ENCODE data around the gene C19orf73.

C19orf73 gene

DNA sequence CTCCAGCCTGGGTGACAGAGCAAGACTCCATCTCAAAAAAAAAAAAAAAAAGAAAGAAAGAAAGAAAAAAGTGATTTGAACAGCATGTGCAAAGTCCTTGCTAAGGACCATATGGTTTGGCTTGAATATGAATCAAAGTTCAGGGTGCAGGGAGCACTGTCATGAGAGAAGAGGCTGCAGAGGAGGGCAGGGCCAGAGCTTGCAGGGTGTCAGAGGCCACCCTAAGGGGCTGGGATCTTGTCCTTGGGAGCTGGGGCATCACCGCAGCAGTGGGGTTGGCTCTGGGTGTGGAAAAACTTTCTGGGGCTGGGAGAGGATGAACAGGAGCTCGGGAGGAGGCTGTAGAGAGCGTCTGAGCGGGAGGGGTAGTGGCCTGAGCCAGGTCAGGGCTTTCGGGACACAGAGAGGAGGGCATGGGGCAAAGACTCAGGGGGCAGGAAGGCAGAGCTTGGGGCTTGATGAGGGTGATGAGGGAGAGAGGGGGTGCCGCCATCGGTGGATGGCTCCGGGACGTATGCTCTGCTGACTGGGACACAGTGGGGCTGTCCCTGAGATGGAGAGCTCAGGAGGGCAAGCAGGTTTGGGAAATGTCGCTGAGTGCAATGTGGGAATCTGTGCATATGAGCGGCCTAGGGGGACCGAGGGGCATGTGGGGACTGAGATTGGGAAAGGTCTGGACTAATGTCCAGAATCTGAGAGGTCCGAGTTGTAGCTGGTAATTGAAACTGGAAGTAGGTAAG lies 41.7 kb upstream of the C19orf73 start:
- no peak overlapping the region for H3K4me3 ChIP-seq (ENCODE audit: insufficient read length, low read depth)
- no peak for DNase-seq (ENCODE audit: low read depth, low spot score)
- no peak overlapping the region for H3K9ac ChIP-seq (ENCODE audit: insufficient read length, low read depth)
- H3K27me3 ChIP-seq (ENCODE audit: insufficient read depth, insufficient read length) = peaks cover 3% of the 10 kb centered on the region
- peaks cover 7% of the 10 kb centered on the region for H3K4me1 ChIP-seq (ENCODE audit: insufficient read depth, insufficient read length)
- no peaks in the 10 kb centered on the region for H3K36me3 ChIP-seq (ENCODE audit: insufficient read depth, insufficient read length, low read length)
- H3K9me3 ChIP-seq (ENCODE audit: insufficient read depth, low read length) = no peaks in the 10 kb centered on the region
- TF ChIP-seq SUZ12 (IDR thresholded peaks at IDR 0.05; ENCODE audit: extremely low read depth, insufficient read depth, insufficient read length) = no peak
- no peak for TF ChIP-seq YY1 (IDR thresholded peaks at IDR 0.05; ENCODE audit: insufficient read depth, insufficient read length)
- no peak for TF ChIP-seq ZNF274 (IDR thresholded peaks at IDR 0.05; ENCODE audit: low read depth, low read length)

DNA sequence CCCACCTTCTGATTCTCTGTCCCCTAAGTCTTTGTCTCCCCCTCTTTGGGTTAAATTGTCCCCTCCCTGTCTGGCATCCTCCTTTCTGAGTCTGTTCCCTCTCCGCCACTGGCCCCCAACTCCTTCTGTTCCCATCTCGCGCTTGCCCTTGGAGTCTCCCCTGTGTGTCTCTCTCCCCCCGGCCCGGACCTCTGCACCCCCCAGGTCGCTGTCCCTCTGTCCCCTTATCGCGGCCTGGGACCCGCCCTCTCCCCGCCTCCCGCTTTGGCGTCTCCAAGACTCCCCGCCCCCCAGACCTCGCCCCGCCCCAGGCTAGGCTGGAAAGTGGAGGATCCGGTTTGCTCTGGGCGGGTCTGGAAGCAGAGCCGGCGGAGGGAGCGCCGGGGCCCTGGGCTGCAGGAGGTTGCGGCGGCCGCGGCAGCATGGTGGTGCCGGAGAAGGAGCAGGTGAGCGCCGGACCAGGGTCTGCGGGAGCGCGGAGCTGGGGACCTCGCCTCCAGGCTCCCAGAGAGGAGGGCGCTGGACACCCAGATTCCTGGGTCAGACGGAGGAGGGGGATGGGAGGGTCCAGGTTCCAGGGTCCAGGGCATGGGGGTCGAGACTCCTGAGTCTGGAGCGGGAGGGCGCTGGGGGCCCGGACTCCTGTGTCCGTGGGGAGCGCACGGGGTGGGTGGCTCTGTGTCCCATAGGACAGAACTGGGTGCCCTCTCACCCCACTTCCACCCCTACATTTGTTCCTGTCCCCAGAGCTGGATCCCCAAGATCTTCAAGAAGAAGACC lies 38.7 kb upstream of the C19orf73 start, which contains the start of gene TRPM4:
Gene TRPM4, plus strand, starts transcription at position 348 of the 780 bp plus-strand sequence. Its CDS starts 75 bp downstream, at position 423.
- peak within 1 kb of the TSS; percentile 82 for H3K9ac ChIP-seq (ENCODE audit: insufficient read length, low read depth)
- peak; percentile 57 for DNase-seq (ENCODE audit: low read depth, low spot score)
- no peaks in the 10 kb centered on the region for H3K36me3 ChIP-seq (ENCODE audit: insufficient read depth, insufficient read length, low read length)
- no peak for TF ChIP-seq YY1 (IDR thresholded peaks at IDR 0.05; ENCODE audit: insufficient read depth, insufficient read length)
- TF ChIP-seq SUZ12 (IDR thresholded peaks at IDR 0.05; ENCODE audit: extremely low read depth, insufficient read depth, insufficient read length) = no peak
- no peak for TF ChIP-seq ZNF274 (IDR thresholded peaks at IDR 0.05; ENCODE audit: low read depth, low read length)
- H3K27me3 ChIP-seq (ENCODE audit: insufficient read depth, insufficient read length) = peaks cover 22% of the 10 kb centered on the region
- peaks cover 6% of the 10 kb centered on the region for H3K4me1 ChIP-seq (ENCODE audit: insufficient read depth, insufficient read length)
- H3K9me3 ChIP-seq (ENCODE audit: insufficient read depth, low read length) = no peaks in the 10 kb centered on the region
- peak within 1 kb of the TSS; percentile 68 for H3K4me3 ChIP-seq (ENCODE audit: insufficient read length, low read depth)

DNA sequence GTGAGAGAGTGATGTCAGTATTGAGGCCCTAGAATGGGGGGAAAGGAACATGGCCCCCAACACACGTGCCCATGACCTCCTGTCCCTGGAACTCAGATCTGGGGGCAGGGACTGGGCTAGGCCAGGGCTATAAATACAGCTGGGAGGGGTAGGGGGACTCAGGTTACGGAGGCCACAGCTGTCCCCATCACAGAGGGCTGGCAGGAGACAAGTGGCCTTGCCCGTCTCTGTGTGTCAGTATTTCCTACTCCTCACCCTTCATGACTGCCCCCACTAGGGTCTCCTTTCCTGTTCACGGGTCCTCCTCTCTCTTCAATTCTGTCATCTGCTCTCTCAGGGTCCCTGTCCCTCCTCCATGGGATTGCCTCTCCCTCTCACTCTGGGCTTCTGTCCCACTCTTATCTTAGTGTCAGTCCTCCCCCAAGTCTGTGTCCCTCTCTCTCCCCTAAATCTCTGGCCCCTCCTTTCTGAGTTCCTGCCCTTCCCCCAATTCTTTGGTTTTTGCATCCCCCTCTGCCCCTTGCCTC lies 36.9 kb upstream of the C19orf73 start:
- H3K4me3 ChIP-seq (ENCODE audit: insufficient read length, low read depth) = no peak overlapping the region
- no peaks in the 10 kb centered on the region for H3K36me3 ChIP-seq (ENCODE audit: insufficient read depth, insufficient read length, low read length)
- TF ChIP-seq YY1 (IDR thresholded peaks at IDR 0.05; ENCODE audit: insufficient read depth, insufficient read length) (no peak), SUZ12 (IDR thresholded peaks at IDR 0.05; ENCODE audit: extremely low read depth, insufficient read depth, insufficient read length) (no peak), ZNF274 (IDR thresholded peaks at IDR 0.05; ENCODE audit: low read depth, low read length) (no peak)
- H3K27me3 ChIP-seq (ENCODE audit: insufficient read depth, insufficient read length) = peaks cover 22% of the 10 kb centered on the region
- DNase-seq (ENCODE audit: low read depth, low spot score) = no peak
- no peak overlapping the region for H3K9ac ChIP-seq (ENCODE audit: insufficient read length, low read depth)
- H3K4me1 ChIP-seq (ENCODE audit: insufficient read depth, insufficient read length) = peaks cover 6% of the 10 kb centered on the region
- no peaks in the 10 kb centered on the region for H3K9me3 ChIP-seq (ENCODE audit: insufficient read depth, low read length)

GRCh38 chr19:49155005-49155819 lies 36.3 kb upstream of the C19orf73 start, which contains the start of gene HRC:
TSS of gene HRC (minus strand) at chr19:49155396. CDS start at chr19:49155237, 159 bp downstream.
- Histone ChIP-seq H3K27me3 (ENCODE audit: insufficient read depth, insufficient read length) (peaks cover 22% of the 10 kb centered on the region), H3K4me1 (ENCODE audit: insufficient read depth, insufficient read length) (peaks cover 6% of the 10 kb centered on the region), H3K9me3 (ENCODE audit: insufficient read depth, low read length) (no peaks in the 10 kb centered on the region), H3K9ac (ENCODE audit: insufficient read length, low read depth) (no peak within 1 kb of the TSS), H3K4me3 (ENCODE audit: insufficient read length, low read depth) (no peak within 1 kb of the TSS), H3K36me3 (ENCODE audit: insufficient read depth, insufficient read length, low read length) (no peaks in the 10 kb centered on the region)
- no peak for DNase-seq (ENCODE audit: low read depth, low spot score)
- no peak for TF ChIP-seq YY1 (IDR thresholded peaks at IDR 0.05; ENCODE audit: insufficient read depth, insufficient read length)
- no peak for TF ChIP-seq ZNF274 (IDR thresholded peaks at IDR 0.05; ENCODE audit: low read depth, low read length)
- no peak for TF ChIP-seq SUZ12 (IDR thresholded peaks at IDR 0.05; ENCODE audit: extremely low read depth, insufficient read depth, insufficient read length)

GRCh38 chr19:49154279-49154678 lies 35.3 kb upstream of the C19orf73 start:
- DNase-seq (ENCODE audit: low read depth, low spot score) = no peak
- H3K9ac ChIP-seq (ENCODE audit: insufficient read length, low read depth) = no peak overlapping the region
- no peak overlapping the region for H3K4me3 ChIP-seq (ENCODE audit: insufficient read length, low read depth)
- no peaks in the 10 kb centered on the region for H3K9me3 ChIP-seq (ENCODE audit: insufficient read depth, low read length)
- peaks cover 9% of the 10 kb centered on the region for H3K4me1 ChIP-seq (ENCODE audit: insufficient read depth, insufficient read length)
- no peaks in the 10 kb centered on the region for H3K36me3 ChIP-seq (ENCODE audit: insufficient read depth, insufficient read length, low read length)
- H3K27me3 ChIP-seq (ENCODE audit: insufficient read depth, insufficient read length) = peaks cover 22% of the 10 kb centered on the region
- TF ChIP-seq YY1 (IDR thresholded peaks at IDR 0.05; ENCODE audit: insufficient read depth, insufficient read length) = no peak
- TF ChIP-seq ZNF274 (IDR thresholded peaks at IDR 0.05; ENCODE audit: low read depth, low read length) = no peak
- no peak for TF ChIP-seq SUZ12 (IDR thresholded peaks at IDR 0.05; ENCODE audit: extremely low read depth, insufficient read depth, insufficient read length)

DNA sequence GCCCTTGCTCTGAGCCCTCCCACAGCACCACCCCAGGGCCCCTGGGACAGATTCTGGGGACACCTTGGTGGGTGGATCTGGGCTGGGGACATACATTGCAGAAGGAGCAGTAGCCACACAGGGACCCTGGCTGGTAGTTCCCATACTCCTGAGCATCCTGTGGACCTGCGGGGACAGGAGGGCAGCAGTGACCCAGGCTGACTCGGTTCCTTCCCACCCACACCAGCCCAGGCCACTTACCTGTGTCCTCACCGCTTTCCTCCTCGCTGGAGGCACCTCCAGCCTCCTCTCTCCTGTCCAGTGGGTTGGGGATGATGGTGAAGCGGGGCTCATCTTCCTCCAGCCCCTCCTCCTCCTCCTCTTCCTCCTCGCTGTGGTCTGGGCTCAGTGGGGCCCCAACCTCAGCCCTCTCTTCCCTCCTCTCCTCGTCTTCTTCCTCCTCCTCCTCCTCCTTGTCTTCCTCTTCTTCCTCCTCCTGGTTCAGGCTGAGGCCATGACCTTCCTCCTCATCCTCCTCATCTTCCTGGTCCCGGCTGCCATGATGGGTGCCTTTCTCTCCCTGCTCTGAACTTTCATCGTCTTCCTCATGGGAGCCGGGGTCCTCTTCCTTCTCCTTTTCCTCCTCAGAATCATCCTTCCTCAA lies 34.3 kb upstream of the C19orf73 start:
- H3K36me3 ChIP-seq (ENCODE audit: insufficient read depth, insufficient read length, low read length) = no peaks in the 10 kb centered on the region
- peaks cover 22% of the 10 kb centered on the region for H3K27me3 ChIP-seq (ENCODE audit: insufficient read depth, insufficient read length)
- peaks cover 12% of the 10 kb centered on the region for H3K4me1 ChIP-seq (ENCODE audit: insufficient read depth, insufficient read length)
- H3K9ac ChIP-seq (ENCODE audit: insufficient read length, low read depth) = no peak overlapping the region
- no peak for DNase-seq (ENCODE audit: low read depth, low spot score)
- H3K4me3 ChIP-seq (ENCODE audit: insufficient read length, low read depth) = no peak overlapping the region
- TF ChIP-seq SUZ12 (IDR thresholded peaks at IDR 0.05; ENCODE audit: extremely low read depth, insufficient read depth, insufficient read length) (no peak), ZNF274 (IDR thresholded peaks at IDR 0.05; ENCODE audit: low read depth, low read length) (no peak), YY1 (IDR thresholded peaks at IDR 0.05; ENCODE audit: insufficient read depth, insufficient read length) (no peak)
- H3K9me3 ChIP-seq (ENCODE audit: insufficient read depth, low read length) = no peaks in the 10 kb centered on the region

Data from NT2/D1 (cell line).